Cortex of kidney (tissue), 1 donor: ENCODE measurements around the gene PPP1R10.
A peak's percentile ranks its signal among the peaks of the same experiment; 100 is the strongest.
"Not testable (repeated sequence)": the region's sequence is repeated elsewhere in the genome, so short reads cannot be mapped to it uniquely, and the experiment has no call there.

Experiments
- DNase-seq: peaks from one replicate; lab custom pipeline; 2025; lab: John Stamatoyannopoulos, UW

PPP1R10 gene

DNA sequence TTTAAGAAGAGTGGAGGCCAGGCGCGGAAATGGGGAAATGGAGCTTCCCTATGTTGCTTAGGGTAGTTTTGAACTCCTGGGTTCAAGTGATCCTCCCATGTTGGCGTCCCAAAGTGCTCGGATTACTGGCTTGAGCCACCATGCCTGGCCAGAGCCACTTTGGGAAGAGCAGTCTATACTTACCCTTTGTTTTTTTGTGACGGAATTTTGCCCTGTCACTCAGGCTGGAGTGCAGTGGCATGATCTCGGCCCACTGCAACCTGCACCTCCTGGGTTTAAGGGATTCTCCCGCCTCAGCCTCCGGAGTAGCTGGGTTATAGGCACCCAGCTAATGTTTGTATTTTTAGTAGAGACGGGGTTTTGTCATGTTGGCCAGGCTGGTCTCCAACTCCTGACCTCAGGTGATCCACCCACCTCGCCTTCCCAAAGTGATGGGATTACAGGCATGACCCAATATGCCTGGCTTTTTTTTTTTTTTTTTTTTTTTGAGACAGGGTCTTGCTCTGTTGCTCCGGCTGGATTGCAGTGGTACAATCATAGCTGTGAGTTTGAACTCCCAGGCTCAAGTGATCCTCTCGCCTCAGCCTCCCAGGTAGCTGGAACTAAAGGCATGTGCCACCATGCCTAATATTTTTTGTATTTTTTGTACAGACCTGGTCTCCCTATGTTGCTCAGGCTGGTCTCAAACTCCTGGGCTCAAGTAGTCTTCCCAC, 18.0 kb downstream of the PPP1R10 start:
- DNase-seq = no peak

- DNase-seq = not testable (repeated sequence)
Measured at GRCh38 chr6:30597315-30598144, 19.5 kb downstream of the PPP1R10 start.

GRCh38 chr6:30592287-30592686, 24.8 kb downstream of the PPP1R10 start:
- DNase-seq = no peak

DNA sequence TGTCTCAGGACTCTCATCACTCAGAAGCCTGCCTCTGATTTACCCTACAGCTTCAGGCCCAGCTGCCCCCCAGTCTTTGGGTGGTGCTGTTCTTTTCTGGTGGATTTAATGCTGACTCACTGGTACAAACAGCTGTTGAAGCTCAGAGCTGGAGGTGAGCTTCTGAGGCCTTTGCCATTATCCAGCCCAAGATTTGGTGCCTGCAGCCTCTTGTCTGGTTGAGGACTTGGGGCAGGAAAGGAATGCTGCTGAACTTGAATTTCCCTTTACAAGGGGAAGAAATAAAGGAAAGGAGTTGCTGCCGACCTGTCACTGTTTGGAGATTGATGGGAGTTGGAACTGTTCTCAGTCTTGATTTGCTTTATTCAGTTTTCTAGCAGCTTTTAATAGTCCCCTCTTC, 26.0 kb downstream of the PPP1R10 start:
- DNase-seq = no peak

DNA sequence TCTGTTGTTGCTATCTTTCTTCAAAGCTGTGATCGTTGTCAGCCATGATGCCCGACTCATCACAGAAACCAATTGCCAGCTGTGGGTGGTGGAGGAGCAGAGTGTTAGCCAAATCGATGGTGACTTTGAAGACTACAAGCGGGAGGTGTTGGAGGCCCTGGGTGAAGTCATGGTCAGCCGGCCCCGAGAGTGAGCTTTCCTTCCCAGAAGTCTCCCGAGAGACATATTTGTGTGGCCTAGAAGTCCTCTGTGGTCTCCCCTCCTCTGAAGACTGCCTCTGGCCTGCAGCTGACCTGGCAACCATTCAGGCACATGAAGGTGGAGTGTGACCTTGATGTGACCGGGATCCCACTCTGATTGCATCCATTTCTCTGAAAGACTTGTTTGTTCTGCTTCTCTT, 26.5 kb downstream of the PPP1R10 start:
- DNase-seq = no peak

DNA sequence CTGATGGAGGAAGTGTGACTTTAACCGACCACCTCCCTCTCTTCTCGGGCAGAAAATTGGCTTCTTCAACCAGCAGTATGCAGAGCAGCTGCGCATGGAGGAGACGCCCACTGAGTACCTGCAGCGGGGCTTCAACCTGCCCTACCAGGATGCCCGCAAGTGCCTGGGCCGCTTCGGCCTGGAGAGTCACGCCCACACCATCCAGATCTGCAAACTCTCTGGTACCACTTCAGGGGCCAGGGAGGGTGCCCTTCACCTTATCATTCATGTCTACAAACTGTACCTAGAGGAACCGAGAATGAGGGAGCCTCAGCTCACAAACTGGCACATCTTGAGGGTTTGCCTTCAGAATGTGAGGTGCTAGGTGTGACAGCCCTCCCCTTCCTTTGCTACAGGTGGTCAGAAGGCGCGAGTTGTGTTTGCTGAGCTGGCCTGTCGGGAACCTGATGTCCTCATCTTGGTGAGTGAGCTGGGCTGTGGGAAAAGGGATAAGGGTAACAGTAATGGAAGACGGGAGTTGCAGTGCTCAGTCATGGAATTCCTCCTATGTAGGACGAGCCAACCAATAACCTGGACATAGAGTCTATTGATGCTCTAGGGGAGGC, 27.2 kb downstream of the PPP1R10 start:
- no peak for DNase-seq

GRCh38 chr6:30583921-30584320, 33.1 kb downstream of the PPP1R10 start:
- no peak for DNase-seq

GRCh38 chr6:30578051-30578450, 39.0 kb downstream of the PPP1R10 start:
- no peak for DNase-seq

- DNase-seq = no peak
Measured at GRCh38 chr6:30573113-30573512, 43.9 kb downstream of the PPP1R10 start.

GRCh38 chr6:30572148-30572547, 44.9 kb downstream of the PPP1R10 start:
- DNase-seq = no peak

DNA sequence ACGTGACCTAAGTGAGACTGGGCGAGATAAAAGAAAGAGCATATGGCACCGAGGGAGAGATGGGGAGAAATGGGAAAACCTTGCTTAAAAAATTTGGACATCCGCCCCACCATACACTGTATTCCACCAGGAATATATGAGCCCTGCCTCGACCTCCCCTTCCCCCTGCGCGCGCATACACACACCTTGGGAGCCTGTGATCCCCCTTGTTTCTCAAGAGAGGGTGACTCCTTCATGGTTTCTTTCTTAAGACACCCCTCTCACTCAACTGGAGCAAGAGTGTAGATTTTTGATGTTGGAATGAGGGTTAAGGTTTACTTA, 45.3 kb downstream of the PPP1R10 start:
- no peak for DNase-seq

- peak; percentile 97 for DNase-seq
Measured at GRCh38 chr6:30571075-30571761, 45.8 kb downstream of the PPP1R10 start, which contains the start of gene ABCF1. Gene ABCF1 (plus strand): TSS chr6:30571442. CDS start chr6:30571488, 46 bp downstream.

DNA sequence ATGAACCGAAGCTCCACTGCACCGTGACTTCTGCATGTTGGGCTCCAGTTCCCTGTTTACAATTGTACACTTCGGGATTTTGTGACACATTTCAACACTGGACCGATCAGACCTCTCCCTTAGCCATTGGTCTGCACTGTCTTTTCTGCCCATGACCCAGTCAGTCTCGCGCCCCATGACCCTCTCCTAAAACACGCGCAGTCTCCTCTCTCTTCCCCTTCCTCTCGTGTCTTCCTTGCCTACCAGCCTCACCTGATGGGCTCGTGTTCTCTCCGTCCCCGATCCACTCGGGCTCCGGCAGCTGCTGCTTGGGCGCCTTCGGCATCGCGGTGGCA, 46.3 kb downstream of the PPP1R10 start:
- DNase-seq = no peak

GRCh38 chr6:30570263-30570662, 46.8 kb downstream of the PPP1R10 start:
- DNase-seq = no peak

GRCh38 chr6:30568245-30568644, 48.8 kb downstream of the PPP1R10 start:
- DNase-seq = no peak

- DNase-seq = no peak
Measured at GRCh38 chr6:30565772-30566171, 51.3 kb downstream of the PPP1R10 start.

DNA sequence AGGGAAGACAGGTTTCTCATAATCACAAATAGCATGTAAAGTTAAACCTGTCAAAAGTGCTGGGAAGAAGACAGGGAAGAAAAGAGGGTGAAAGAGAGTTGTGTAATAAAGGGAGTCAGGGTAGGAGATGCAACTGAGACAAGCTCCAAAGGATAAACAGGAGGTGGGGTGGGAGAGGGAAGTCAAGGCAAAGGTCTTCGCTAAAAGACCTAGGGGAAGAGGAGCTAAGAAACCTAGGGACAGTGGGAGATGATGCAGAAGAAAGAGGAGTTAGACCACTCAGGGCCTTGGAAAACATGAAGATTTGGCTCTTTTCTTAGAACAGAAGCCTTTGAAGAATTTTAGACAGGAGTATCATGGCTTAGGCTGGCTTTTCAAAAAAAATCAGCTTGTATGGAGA, 52.9 kb downstream of the PPP1R10 start:
- no peak for DNase-seq

- no peak for DNase-seq
Measured at GRCh38 chr6:30562470-30563425, 54.3 kb downstream of the PPP1R10 start.

GRCh38 chr6:30560930-30561329, 56.1 kb downstream of the PPP1R10 start:
- no peak for DNase-seq

DNA sequence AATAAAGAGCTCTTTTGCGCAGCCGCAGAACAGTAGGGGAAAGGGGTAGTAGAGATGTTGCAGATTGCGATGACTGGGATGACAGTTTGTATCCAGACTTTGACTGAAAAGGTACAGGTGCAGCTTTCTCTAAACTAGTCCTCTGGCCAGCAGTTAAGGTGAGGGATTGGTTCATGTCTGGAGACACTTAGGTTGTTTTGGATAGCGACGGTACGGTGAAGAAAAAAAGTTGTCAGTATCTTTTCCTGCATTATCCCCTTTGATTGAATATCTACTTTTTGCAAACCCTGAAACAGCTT, 59.4 kb downstream of the PPP1R10 start:
- DNase-seq = no peak

- DNase-seq = no peak
Measured at GRCh38 chr6:30556906-30557682, 59.9 kb downstream of the PPP1R10 start, which contains the start of gene PRR3. Gene PRR3 (plus strand): TSS chr6:30557295. CDS start chr6:30557345, 50 bp downstream.
